Stimulated activated naive CD8-positive, alpha-beta T cell treated with anti-CD3 and anti-CD28 coated beads, Interleukin-15, Interleukin-2, amounts not matched to agents 100 U/mL and 50 U/mL, for 24 hours (primary cell): Measurements from ENCODE around the gene R3HDM1.
"Not testable (repeated sequence)": the region's sequence is repeated elsewhere in the genome, so short reads cannot be mapped to it uniquely, and the experiment has no call there.

Experiments used
- ATAC-seq: fragments of 150-1000 bp; cut with Tn5 transposase; one replicate; pipeline ENCODE4 v1.10.0; 2021
- DNase-seq: peaks from one replicate; pipeline ENCODE4 v3.0.0; 2021

The R3HDM1 gene

DNA sequence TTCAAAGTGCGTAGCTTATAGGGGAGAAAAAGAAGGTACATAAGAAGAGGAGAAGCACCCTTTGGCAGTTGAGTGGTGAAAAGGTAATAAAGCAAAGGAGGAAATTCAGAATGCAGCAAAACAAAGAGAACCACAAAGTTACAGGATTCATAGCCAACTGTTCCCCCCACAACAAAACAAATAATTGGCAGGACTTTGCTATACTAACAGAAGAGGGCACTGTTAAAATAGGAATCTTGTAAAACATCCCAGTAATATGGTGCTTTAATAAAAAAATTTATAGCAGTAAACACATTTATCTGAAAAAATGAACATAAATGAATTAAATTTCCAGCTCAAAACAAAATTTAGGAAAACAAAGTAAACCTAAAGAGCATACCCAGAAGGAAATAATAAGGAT is 42.3 kb downstream of the R3HDM1 start:
- DNase-seq (no peak), ATAC-seq (no peak)

DNA sequence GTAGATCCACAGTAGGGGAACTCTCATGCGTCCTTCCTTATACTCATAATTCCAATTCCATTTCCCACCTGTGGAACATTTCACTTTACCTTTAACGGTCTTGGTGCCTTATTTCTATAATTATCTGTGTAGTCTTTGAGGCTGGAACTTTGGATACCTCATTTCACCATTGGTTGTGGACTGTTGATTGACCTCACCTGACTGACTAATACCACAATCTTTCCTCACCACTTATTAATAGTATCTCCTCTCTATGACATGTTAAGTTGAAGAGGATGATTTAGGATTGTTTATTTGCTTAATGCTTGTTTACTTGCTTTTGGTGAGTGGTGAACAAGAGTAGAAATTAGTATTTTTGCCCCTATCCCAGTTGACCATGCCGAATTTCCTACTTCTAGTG is 50.0 kb downstream of the R3HDM1 start:
- ATAC-seq (no peak), DNase-seq (no peak)

DNA sequence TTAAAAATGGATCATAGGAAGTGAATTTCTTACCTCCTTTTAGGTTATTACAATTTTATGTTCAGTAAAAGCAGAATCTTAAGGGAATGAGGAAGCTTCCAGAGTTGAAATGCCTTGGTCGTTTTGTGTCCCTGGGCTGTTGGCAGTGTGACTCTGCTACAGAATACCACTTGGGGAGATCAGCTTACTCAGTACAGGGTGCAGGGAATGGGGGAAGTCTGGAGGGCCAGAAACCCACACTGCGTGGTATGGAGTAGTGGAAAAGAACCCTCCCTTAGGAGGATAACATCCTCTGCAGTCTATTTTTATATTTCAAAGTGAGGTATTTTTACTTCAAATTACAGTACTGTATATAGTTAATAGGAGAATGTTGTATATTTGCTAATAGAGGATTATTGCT is 51.1 kb downstream of the R3HDM1 start:
- ATAC-seq (no peak), DNase-seq (no peak)

DNA sequence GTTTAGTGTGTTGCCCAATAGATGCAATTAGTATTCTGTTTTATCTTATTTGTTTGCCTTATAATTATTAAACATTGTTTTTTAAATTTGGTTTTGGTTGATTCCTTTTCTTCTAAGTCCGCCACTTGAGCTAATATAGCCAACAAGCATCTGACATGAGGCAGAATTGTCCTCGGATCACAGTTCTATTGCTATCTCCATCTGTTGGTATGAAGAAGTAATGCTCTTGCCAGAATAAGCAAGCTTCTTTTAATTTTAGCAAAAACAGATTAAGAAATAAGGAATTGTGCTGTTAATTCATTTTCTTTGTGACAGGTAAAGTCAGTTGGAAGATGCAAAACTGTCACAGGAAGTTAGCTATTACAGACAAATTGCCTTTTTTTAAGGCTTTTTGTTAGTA is 54.3 kb downstream of the R3HDM1 start:
- no peak for ATAC-seq
- no peak for DNase-seq

DNA sequence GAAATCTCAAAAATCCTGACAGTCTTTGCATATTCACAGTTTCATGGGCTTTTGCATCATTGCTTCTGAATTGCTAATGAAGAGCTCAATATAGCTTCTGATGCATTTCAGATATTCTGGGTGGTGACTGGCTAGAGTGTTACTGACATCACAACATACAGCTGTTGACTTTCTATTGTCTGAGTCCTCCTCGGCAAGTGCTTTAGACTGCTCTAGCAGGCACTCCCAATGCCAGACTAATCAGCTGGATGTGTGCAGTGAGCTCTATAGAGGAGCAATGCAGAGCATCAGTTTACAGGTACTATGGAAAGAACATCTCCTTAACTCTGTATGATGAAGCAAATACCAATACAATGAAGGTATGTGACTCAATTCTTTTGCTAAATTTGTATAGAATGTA is 54.9 kb downstream of the R3HDM1 start:
- ATAC-seq (no peak), DNase-seq (no peak)

DNA sequence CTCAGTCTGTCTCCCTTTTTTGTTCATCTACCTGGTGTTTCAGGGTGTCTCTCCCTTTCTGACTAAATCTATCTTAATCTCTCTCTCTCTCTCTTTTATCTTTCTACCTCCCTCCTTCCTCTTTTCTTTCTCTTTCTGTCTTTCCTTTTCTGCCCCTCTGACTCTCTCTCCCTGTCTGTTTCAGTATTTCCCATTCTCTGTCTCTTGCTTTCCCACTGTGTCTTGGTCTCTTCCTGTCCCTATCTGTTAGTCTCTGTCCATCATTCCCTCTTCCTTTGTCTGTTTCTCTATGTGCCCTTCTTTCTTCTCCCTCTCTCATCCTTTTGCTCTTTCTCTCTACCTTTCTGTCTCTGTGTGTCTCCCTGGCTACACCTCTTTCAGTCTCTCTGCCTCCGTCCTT is 56.7 kb downstream of the R3HDM1 start:
- ATAC-seq = no peak
- DNase-seq = no peak

DNA sequence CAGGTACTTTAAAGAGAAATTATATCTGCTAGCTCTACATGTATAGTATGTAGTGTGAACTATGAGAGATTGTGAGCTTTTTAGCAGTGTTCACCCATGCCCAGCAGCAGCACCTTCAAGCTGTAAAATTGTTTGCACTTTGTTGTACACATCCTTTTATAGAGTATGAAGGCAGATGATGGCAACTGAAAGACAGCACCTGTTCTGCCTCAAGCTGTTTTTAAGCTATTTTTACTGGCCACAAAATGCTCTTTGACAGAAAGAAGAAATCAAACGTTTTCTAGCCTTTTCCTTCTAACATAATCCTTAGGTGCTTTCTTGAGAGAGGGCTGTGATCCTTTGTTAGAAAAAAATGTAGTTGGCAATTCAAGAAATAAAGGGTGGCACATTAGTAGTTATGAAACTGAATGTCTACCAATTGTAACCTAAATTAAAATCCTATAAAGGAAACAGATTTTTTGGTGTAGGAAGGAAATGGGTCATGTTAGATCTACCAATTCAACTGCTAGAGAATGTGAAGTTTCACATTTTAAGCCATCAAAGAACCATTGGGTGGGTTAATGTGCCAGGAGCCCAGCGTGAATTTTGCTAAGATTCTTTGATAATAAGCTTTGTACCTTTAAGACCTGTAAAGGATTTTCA is 59.5 kb downstream of the R3HDM1 start:
- no peak for ATAC-seq
- no peak for DNase-seq

DNA sequence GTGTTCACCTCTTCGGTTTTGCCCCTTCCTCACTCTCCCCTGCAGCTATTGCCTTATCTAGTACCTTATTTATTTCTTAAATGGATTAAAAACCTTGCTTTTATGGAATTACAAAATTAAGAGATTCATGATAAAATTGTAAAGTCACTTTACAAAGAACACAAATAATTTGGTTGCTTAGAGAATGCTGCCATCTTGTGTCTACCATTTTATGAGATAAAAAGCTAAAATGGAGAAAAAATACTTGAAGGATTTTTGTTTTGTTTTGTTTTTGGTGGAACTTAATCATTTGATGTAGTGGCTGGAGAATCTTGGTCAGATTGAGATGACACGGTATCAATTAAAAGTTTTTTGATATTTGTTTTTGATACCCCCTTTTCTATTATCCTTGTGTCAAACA is 69.6 kb downstream of the R3HDM1 start:
- no peak for DNase-seq
- ATAC-seq = no peak

DNA sequence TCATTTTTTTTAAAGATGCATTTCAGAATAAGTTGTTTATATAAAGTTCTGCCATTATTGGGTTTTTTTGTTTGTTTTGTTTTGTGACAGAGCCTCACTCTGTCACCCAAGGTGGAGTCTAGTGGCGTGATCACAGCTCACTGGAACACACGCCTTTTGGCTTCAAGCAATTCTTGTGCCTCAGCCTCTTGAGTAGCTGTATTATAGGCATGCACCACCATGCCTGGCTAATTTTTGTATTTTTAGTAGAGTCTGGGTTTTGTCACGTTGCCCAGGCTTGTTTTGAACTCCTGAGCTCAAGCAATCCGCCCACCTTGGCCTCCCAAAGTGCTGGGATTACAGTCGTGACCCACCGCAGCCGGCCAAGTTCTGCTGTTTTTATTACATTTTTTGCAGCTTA is 72.3 kb downstream of the R3HDM1 start:
- ATAC-seq = no peak
- no peak for DNase-seq

DNA sequence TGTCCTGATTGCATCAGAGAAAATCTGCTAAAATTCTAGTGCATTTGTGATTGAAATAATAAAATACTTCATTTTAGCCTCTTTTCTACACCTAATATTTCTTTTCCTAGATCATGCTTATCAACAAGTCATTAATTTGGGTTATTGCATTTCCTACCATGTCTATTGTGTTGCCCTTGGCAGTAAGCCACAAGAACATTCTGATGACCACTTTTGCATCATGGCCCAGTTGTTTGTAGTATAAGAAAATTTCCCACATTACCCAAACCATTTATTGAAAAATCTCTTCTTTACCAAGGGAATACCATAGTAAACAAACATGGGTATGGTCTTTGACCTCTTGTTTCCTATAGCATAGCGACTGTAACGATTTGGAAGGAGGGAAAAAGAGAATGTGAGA is 76.3 kb downstream of the R3HDM1 start:
- ATAC-seq (no peak), DNase-seq (no peak)

DNA sequence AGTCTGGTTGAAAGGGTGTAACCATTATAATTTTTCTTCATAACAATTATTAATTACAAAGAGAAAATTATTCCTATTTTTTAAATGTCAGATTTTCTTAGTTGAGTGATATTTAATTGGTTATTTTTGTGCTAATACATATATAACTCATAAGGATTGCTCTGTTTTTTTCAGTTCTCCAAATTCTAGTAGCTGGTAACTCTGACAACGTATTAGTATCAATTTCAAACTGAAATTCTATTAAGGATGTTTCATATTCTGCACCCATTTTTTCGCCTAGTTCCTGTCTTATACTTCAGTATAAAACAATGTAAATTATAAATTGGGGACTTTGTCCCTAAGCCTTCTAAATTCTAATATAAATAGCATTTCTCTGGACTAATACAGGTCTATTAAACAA is 81.0 kb downstream of the R3HDM1 start:
- no peak for ATAC-seq
- DNase-seq = no peak

DNA sequence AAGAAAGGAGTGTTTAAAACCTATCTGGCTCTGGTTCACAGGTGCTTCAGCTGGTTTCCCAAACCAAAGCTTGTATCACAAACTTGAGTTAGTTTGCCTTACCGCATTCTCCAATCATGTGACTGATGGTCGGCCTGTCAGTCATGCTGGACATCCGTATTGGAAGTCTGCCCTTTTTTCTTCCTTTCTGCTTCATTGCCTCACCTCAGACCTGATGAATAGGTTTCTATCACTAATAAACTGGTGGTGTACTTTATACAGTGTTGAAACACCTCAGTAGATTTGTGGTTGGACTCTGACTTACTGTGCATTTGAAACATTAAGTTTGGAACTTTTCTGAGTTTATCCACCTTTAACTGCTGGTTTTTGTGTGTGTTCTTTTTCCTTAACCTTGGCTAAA is 84.1 kb downstream of the R3HDM1 start:
- no peak for ATAC-seq
- no peak for DNase-seq

DNA sequence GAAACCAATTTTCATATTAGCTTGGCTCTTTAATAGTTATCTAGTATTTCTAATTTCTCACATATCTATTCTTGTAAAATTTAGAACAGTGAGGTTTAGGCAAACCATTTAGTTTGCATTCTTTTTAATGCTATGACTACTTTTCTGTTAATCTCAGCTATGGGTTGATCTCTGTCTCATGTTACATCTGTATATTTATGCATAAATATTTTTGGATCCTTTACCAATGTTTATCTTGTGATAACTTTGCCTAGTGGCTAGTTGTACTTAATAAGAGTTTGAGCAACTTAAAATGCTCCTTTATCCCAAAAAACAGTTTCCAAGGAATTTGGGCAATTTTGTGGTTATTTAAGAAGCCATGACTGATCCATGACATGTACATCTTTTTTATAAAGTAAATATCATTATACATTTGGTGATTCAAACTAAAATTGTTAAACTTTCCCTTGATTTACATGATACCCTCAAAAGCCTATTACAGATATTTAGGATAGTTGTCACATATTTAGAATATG is 86.3 kb downstream of the R3HDM1 start:
- DNase-seq (no peak), ATAC-seq (no peak)

DNA sequence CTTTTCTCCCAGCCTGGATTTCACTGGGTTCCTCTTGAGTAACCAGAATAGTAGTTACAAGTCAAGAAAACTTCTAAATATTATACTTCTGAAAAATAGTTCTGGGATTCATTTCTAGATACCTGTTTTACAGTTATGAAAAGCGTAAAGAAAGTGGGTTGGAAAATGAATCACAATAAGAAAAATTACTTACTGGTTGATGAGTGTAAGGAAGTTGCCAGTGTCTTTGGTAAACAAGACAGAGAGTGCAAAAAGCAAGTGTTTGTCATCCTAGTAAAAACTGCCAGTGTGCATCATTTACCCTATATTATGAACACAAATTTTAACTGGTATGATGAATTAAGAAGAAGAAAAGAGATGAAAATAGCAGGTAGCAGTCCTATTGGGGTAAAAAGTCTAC is 88.9 kb downstream of the R3HDM1 start:
- DNase-seq = no peak
- no peak for ATAC-seq

DNA sequence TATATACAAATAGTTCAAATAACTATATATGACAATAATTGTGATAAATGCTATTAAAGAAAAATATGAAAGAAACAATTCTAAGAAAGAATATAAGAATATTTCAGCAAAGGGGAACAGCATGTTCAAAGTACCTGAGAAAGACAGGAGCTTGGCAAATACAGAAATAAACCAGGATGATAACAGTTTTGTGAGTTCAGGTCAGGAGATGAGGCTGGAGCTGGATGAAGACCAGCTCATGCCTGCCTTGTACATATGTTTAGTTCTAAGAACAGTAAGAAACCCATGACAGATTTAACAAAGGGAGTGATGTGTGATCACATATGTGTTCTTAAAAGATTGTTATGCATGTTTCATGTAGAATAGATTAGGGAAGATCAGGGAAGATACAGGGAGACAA is 98.2 kb downstream of the R3HDM1 start:
- ATAC-seq (no peak), DNase-seq (no peak)

DNA sequence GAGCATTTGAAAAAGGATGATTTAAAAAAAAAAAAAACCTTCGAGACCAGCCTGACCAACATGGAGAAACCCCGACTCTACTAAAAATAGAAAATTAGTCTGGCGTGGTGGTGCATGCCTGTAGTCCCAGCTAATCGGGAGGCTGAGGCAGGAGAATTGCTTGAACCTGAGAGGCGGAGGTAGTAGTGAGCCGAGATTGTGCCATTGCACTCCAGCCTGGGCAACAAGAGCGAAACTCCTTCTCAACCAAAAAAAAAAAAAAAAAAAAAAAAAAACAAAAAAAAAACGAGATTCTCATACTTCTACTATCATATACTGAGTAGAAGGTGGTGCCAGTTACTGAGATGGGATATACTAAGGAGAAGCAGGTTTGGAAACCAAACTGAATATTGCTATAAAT is 98.8 kb downstream of the R3HDM1 start:
- not testable (repeated sequence) for DNase-seq, ATAC-seq

DNA sequence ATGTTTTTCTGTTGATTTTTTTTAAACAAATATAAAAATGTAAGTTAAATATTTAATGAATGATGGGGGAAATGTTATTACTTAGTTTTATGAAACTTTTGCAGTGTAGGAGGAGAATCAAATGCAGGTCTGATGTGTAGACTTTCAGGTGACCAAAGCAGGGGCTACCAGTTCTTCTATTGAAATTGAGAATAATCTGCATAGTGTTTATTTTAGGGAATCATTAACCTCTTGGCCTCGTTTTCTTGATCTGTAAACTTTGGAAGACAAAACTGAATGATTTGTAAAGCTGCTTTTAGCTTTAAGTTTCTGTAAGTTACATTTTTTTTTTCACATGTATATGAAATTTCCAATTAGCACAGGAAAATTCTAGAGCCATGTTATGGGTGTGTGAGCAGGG is 99.2 kb downstream of the R3HDM1 start:
- no peak for DNase-seq
- no peak for ATAC-seq

DNA sequence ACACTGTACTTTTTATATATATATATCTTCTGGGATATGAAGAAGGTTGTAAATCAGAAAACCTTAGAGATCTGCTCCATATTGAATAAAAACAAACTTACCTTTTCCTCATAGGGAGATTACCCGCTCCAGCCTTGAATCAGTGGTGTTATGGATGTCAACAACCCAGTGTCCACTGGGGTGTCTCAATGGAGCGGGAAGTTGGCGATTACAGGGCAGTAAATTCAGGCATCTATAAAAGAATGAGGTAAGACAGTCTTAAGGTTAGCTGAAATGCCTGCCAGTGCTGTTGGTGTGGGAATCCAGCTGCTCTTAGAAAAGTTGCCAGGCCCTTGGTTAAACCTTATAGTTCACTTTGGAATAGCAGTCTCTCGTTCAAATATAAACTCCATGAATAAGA is 102.3 kb downstream of the R3HDM1 start:
- no peak for DNase-seq
- no peak for ATAC-seq

DNA sequence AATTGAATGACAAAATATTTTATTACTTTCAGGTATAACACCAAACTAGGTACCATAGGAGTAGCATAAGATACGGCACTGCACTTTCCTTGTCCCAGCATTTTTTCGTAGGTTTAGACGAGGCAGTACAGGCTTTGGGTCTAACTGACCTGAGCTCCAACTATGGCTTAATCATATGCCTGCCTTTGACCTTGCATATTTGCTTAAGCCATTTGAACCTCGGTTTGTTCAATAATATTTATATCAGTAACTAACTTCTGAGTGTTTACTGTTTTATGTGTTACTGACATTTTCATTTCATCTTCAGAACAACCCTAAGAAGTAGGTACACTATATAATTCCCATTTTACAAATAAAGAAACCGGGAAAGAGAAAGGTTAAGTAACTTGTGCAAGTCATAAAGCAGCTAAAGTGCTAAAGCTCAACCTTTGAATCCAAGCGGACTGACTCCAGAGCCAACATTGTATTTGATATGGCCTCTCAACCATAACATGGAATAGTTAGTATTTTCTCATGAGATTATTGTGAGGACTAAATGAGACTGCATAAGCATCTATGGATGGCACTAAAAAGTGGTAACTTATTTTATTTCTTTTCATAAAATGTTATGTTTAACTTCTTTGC is 104.0 kb downstream of the R3HDM1 start:
- DNase-seq (no peak), ATAC-seq (no peak)

DNA sequence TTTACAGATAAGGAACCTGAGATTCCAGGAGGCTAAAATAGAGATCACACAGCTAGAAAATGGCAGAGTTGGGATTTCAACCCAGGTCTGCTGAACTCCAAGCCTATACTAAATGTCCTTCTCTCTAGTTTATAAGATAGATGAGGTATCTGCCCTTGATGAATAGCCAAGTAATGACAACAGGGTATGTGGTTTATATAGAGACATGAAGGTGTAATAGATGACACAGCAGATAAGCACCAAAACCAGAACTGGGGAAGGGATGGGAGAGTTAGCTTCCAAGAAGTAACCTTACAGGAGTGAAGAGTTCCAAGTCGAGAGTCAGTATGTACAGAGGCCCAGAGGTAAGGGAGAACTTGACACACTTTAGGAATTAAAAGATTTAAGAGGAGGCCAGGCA is 105.7 kb downstream of the R3HDM1 start:
- no peak for DNase-seq
- ATAC-seq = no peak

DNA sequence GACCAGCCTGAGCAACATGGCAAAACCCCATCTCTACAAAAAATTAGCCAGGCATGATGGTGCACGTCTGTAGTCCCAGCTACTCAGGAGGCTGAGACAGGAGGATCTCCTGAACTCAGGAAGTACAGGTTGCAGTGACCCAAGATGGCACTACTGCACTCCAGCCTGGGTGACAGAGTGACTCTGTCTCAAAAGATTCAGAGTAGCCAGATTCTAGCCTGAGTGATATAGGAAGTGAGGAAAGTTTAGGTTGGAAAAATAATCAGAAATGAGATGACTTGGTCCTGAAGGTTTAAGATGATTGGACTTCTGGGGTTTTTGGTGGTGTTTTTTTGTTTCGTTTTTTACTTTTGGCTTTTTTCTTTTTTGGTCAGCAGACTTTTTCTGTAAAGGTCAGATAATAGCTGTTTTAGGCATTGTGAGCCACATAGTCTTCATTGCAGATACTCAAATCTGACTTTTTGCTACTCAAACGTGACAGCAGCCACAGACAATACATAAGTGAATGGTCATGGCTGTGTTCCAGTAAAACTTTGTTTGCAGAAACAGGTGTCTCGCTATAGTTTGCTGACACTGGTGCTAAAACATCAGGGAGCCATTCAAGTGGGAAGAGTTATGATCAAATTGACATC is 106.3 kb downstream of the R3HDM1 start:
- DNase-seq (no peak), ATAC-seq (peak; percentile 59)

DNA sequence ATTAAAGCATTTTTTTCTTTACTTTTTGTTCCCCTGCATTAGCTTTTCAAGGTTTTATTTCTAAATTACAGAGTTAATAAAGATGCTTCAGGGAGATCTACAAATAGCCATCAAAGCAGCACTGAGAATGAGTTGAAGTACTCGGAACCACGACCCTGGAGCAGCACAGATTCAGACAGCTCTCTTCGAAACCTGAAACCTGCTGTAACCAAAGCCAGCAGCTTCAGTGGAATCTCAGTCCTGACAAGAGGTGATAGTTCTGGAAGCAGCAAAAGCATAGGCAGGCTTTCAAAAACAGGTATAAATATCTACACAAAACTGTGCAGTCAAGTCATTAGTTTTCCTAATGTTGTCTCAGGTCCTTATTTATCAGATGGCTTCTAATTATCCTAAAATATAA is 107.5 kb downstream of the R3HDM1 start:
- DNase-seq (no peak), ATAC-seq (no peak)

DNA sequence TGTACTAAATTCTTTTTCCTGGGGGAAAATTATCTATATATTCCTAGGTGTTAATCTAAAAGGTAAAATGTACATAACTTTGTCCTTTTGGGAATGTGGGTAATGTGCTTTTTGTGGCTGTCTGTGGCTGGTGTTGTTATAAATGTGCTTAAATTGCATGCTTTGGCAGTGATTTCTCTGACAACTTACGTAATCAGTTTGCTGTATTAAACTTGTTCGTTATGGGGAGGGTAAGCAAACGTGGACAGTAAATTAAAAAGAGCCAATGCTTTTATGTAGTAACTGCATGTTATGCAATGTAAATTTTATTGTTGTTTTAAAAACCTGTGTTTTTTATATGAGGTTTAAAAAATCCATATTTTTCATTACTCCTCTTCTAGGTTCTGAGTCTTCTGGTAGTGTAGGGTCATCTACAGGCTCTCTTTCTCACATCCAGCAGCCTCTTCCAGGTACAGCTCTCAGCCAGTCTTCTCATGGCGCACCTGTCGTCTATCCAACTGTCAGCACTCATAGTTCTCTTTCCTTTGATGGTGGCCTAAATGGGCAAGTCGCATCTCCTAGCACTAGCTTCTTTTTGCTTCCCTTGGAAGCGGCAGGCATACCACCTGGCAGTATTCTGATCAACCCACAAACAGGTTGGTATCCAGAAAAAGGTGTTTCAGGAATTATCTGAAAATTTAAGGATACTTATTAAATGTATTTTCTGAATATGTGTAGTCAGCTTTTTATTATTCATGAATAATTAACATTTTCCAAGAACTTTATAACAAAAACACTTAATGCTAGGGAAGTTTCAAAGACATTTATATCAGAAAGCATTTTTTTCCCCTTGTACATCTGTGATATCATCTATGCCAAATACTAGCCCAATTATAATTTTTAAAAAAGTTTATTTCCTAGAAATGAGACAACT is 110.1 kb downstream of the R3HDM1 start:
- ATAC-seq (no peak), DNase-seq (no peak)
